ENCODE results near the gene LBP.

DNA sequence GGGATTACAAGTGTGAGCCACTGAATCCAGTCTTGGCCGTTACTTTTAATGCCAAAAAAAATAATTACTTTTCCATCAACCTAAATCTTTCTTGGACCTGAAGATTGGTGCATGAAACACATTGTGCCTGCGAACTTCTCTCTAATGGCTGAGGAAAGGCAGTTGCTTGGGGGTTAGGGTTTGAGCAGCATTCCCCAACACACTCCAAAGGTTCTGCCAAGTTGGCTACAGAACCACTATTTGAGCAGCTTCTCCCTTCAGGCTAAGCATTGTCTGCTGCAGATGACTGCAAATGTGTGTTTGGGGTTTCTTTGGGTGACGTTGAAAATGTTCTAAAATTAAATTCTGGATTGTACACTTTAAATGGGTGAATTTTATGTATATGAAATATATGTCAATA, 6.3 kb upstream of the LBP start:
- TF ChIP-seq REST (IDR thresholded peaks at IDR 0.05; ENCODE audit: low read depth, low read length) (no peak), ZNF274 (IDR thresholded peaks at IDR 0.05; ENCODE audit: insufficient read depth, insufficient read length) (no peak), TAF1 (IDR thresholded peaks at IDR 0.05; ENCODE audit: borderline replicate concordance, low read depth, low read length) (no peak), SMARCA5 (IDR thresholded peaks at IDR 0.05) (no peak), EP300 (IDR thresholded peaks at IDR 0.05; ENCODE audit: borderline replicate concordance in 1 of 2, control insufficient read depth in 1 of 2, low read depth in 2 of 2, low read length in 2 of 2) (no peak), EZH2 (IDR thresholded peaks at IDR 0.05; ENCODE audit: borderline replicate concordance, control insufficient read depth, low read depth, low read length) (no peak), ATF7 (IDR thresholded peaks at IDR 0.05; ENCODE audit: low read depth) (no peak), SP1 (IDR thresholded peaks at IDR 0.05; ENCODE audit: low read depth, low read length) (no peak), CBFB (IDR thresholded peaks at IDR 0.05; ENCODE audit: low read depth) (no peak), EGR1 (IDR thresholded peaks at IDR 0.05; ENCODE audit: borderline replicate concordance in 1 of 2, low read depth in 2 of 2, low read length in 2 of 2) (no peak), POLR2AphosphoS5 (IDR thresholded peaks at IDR 0.05; ENCODE audit: low read length) (no peak)
- TF ChIP-seq, protein P1, sequence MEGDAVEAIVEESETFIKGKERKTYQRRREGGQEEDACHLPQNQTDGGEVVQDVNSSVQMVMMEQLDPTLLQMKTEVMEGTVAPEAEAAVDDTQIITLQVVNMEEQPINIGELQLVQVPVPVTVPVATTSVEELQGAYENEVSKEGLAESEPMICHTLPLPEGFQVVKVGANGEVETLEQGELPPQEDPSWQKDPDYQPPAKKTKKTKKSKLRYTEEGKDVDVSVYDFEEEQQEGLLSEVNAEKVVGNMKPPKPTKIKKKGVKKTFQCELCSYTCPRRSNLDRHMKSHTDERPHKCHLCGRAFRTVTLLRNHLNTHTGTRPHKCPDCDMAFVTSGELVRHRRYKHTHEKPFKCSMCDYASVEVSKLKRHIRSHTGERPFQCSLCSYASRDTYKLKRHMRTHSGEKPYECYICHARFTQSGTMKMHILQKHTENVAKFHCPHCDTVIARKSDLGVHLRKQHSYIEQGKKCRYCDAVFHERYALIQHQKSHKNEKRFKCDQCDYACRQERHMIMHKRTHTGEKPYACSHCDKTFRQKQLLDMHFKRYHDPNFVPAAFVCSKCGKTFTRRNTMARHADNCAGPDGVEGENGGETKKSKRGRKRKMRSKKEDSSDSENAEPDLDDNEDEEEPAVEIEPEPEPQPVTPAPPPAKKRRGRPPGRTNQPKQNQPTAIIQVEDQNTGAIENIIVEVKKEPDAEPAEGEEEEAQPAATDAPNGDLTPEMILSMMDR (IDR thresholded peaks at IDR 0.05 in 2 of 3, conservative IDR thresholded peaks at IDR 0.05 in 1 of 3; ENCODE audit: control insufficient read depth in 2 of 3, extremely low read depth in 1 of 3, insufficient read depth in 1 of 3, low read depth in 3 of 3, low read length in 3 of 3), result no peak
- TF ChIP-seq, protein P2, sequence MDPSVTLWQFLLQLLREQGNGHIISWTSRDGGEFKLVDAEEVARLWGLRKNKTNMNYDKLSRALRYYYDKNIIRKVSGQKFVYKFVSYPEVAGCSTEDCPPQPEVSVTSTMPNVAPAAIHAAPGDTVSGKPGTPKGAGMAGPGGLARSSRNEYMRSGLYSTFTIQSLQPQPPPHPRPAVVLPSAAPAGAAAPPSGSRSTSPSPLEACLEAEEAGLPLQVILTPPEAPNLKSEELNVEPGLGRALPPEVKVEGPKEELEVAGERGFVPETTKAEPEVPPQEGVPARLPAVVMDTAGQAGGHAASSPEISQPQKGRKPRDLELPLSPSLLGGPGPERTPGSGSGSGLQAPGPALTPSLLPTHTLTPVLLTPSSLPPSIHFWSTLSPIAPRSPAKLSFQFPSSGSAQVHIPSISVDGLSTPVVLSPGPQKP (IDR thresholded peaks at IDR 0.05; ENCODE audit: low read depth, low read length), result no peak

Measured in GM12878 (cell line).